ENCODE measurements around the gene SRF. TPM values are rescaled to one million over a fixed set of nuclear protein-coding genes. Genes with fewer than 3 reads are reported as not detected.
A peak's percentile ranks its signal among the peaks of the same experiment; 100 is the strongest.

SRF gene
- polyA plus RNA-seq, 1 donor from 2014 or later: 5.0 TPM

GRCh38 chr6:43185391-43185985, 14.4 kb downstream of the SRF start:
- no peaks in the 10 kb centered on the region for H3K27me3 Mint-ChIP-seq
- peak overlapping the region in 1 of 4 donors; percentile 13 for H3K4me3 Mint-ChIP-seq
- H3K36me3 Mint-ChIP-seq: peaks cover 13% of the 10 kb centered on the region

GRCh38 chr6:43186019-43186418, 14.9 kb downstream of the SRF start:
- Mint-ChIP-seq H3K9me3 (no peaks in the 10 kb centered on the region), H3K27me3 (no peaks in the 10 kb centered on the region), H3K36me3 (peaks cover 16% of the 10 kb centered on the region), H3K4me3 (no peak overlapping the region), H3K27ac (peak overlapping the region in 1 of 3 donors; percentile 46), H3K4me1 (peaks cover 29 to 44% (median 35%) of the 10 kb centered on the region in 3 donors)

More at GRCh38 chr6:43185391-43185985, 14.4 kb downstream of the SRF start:
- Mint-ChIP-seq H3K9me3 (no peaks in the 10 kb centered on the region), H3K27ac (no peak overlapping the region), H3K4me1 (peaks cover 30 to 43% (median 37%) of the 10 kb centered on the region in 3 donors)

GRCh38 chr6:43186706-43187105, 15.6 kb downstream of the SRF start:
- Mint-ChIP-seq H3K27ac (no peak overlapping the region), H3K4me3 (peak overlapping the region in 1 of 4 donors; percentile 54), H3K27me3 (no peaks in the 10 kb centered on the region), H3K9me3 (no peaks in the 10 kb centered on the region), H3K36me3 (peaks cover 16% of the 10 kb centered on the region), H3K4me1 (peaks cover 22 to 37% (median 29%) of the 10 kb centered on the region in 3 donors)

GRCh38 chr6:43187821-43188220, 16.8 kb downstream of the SRF start:
- peaks cover 19% of the 10 kb centered on the region for H3K36me3 Mint-ChIP-seq
- H3K4me3 Mint-ChIP-seq: no peak overlapping the region
- no peaks in the 10 kb centered on the region for H3K27me3 Mint-ChIP-seq
- H3K4me1 Mint-ChIP-seq: peaks cover 16 to 32% (median 24%) of the 10 kb centered on the region in 3 donors
- H3K9me3 Mint-ChIP-seq: no peaks in the 10 kb centered on the region
- no peak overlapping the region for H3K27ac Mint-ChIP-seq

- Mint-ChIP-seq H3K4me1 (peaks cover 12 to 26% (median 18%) of the 10 kb centered on the region in 3 donors), H3K4me3 (no peak overlapping the region), H3K27me3 (no peaks in the 10 kb centered on the region), H3K36me3 (peaks cover 18% of the 10 kb centered on the region), H3K27ac (no peak overlapping the region), H3K9me3 (no peaks in the 10 kb centered on the region)
Measured at GRCh38 chr6:43188426-43188825, 17.4 kb downstream of the SRF start.

- H3K27ac Mint-ChIP-seq: peak overlapping the region in 1 of 3 donors; percentile 7
- H3K36me3 Mint-ChIP-seq: peaks cover 13% of the 10 kb centered on the region
- no peak overlapping the region for H3K4me3 Mint-ChIP-seq
Measured at GRCh38 chr6:43189776-43190304, 18.8 kb downstream of the SRF start.

GRCh38 chr6:43192911-43193310, 21.8 kb downstream of the SRF start:
- H3K9me3 Mint-ChIP-seq: no peaks in the 10 kb centered on the region
- H3K27me3 Mint-ChIP-seq: no peaks in the 10 kb centered on the region
- H3K4me1 Mint-ChIP-seq: peaks cover 0 to 10% (median 7%) of the 10 kb centered on the region in 3 donors
- H3K4me3 Mint-ChIP-seq: no peak overlapping the region
- peaks cover 11% of the 10 kb centered on the region for H3K36me3 Mint-ChIP-seq
- no peak overlapping the region for H3K27ac Mint-ChIP-seq

More at GRCh38 chr6:43189776-43190304, 18.8 kb downstream of the SRF start:
- H3K4me1 Mint-ChIP-seq: peaks cover 6 to 16% (median 14%) of the 10 kb centered on the region in 3 donors
- H3K27me3 Mint-ChIP-seq: no peaks in the 10 kb centered on the region
- H3K9me3 Mint-ChIP-seq: no peaks in the 10 kb centered on the region

- no peak overlapping the region for H3K4me3 Mint-ChIP-seq
- no peak overlapping the region for H3K27ac Mint-ChIP-seq
- no peaks in the 10 kb centered on the region for H3K27me3 Mint-ChIP-seq
- no peaks in the 10 kb centered on the region for H3K9me3 Mint-ChIP-seq
- H3K36me3 Mint-ChIP-seq: peaks cover 11% of the 10 kb centered on the region
- peaks cover 0 to 7% (median 4%) of the 10 kb centered on the region in 3 donors for H3K4me1 Mint-ChIP-seq
Measured at GRCh38 chr6:43193929-43194328, 22.9 kb downstream of the SRF start.

- peaks cover 8% of the 10 kb centered on the region for H3K36me3 Mint-ChIP-seq
- H3K27me3 Mint-ChIP-seq: no peaks in the 10 kb centered on the region
- H3K27ac Mint-ChIP-seq: no peak overlapping the region
- H3K4me3 Mint-ChIP-seq: no peak overlapping the region
- peaks cover 0 to 2% (median 0%) of the 10 kb centered on the region in 3 donors for H3K4me1 Mint-ChIP-seq
- H3K9me3 Mint-ChIP-seq: no peaks in the 10 kb centered on the region
Measured at GRCh38 chr6:43196337-43196736, 25.3 kb downstream of the SRF start.

- peaks cover 4% of the 10 kb centered on the region for H3K36me3 Mint-ChIP-seq
- H3K27me3 Mint-ChIP-seq: no peaks in the 10 kb centered on the region
- H3K4me3 Mint-ChIP-seq: no peak overlapping the region
- no peaks in the 10 kb centered on the region for H3K9me3 Mint-ChIP-seq
- peaks cover 0 to 2% (median 0%) of the 10 kb centered on the region in 3 donors for H3K4me1 Mint-ChIP-seq
- no peak overlapping the region for H3K27ac Mint-ChIP-seq
Measured at GRCh38 chr6:43199912-43200311, 28.8 kb downstream of the SRF start.

- H3K4me1 Mint-ChIP-seq: peaks cover 0 to 2% (median 0%) of the 10 kb centered on the region in 3 donors
- peaks cover 4% of the 10 kb centered on the region for H3K36me3 Mint-ChIP-seq
- no peak overlapping the region for H3K4me3 Mint-ChIP-seq
- H3K27ac Mint-ChIP-seq: no peak overlapping the region
- H3K9me3 Mint-ChIP-seq: no peaks in the 10 kb centered on the region
- no peaks in the 10 kb centered on the region for H3K27me3 Mint-ChIP-seq
Measured at GRCh38 chr6:43200541-43200940, 29.5 kb downstream of the SRF start.

GRCh38 chr6:43202451-43202850, 31.4 kb downstream of the SRF start:
- no peaks in the 10 kb centered on the region for H3K36me3 Mint-ChIP-seq
- H3K27ac Mint-ChIP-seq: peak overlapping the region in 1 of 3 donors; percentile 79
- H3K27me3 Mint-ChIP-seq: no peaks in the 10 kb centered on the region
- H3K4me3 Mint-ChIP-seq: no peak overlapping the region
- H3K4me1 Mint-ChIP-seq: no peaks in the 10 kb centered on the region
- no peaks in the 10 kb centered on the region for H3K9me3 Mint-ChIP-seq

GRCh38 chr6:43203029-43203717, 32.1 kb downstream of the SRF start:
- Mint-ChIP-seq H3K4me3 (no peak overlapping the region), H3K36me3 (no peaks in the 10 kb centered on the region), H3K27ac (no peak overlapping the region), H3K4me1 (no peaks in the 10 kb centered on the region), H3K27me3 (no peaks in the 10 kb centered on the region), H3K9me3 (no peaks in the 10 kb centered on the region)

GRCh38 chr6:43203718-43204095, 32.6 kb downstream of the SRF start:
- H3K9me3 Mint-ChIP-seq: no peaks in the 10 kb centered on the region
- H3K4me1 Mint-ChIP-seq: no peaks in the 10 kb centered on the region
- H3K4me3 Mint-ChIP-seq: no peak overlapping the region
- no peaks in the 10 kb centered on the region for H3K36me3 Mint-ChIP-seq
- no peaks in the 10 kb centered on the region for H3K27me3 Mint-ChIP-seq
- H3K27ac Mint-ChIP-seq: no peak overlapping the region

GRCh38 chr6:43204271-43205105, 33.4 kb downstream of the SRF start:
- H3K4me1 Mint-ChIP-seq: no peaks in the 10 kb centered on the region
- H3K27me3 Mint-ChIP-seq: no peaks in the 10 kb centered on the region
- no peak overlapping the region for H3K4me3 Mint-ChIP-seq
- no peaks in the 10 kb centered on the region for H3K9me3 Mint-ChIP-seq
- no peaks in the 10 kb centered on the region for H3K36me3 Mint-ChIP-seq
- no peak overlapping the region for H3K27ac Mint-ChIP-seq

Data from IgD-negative memory B cell (primary cell).